Measurements from ENCODE around the gene ATRNL1. TPM values are rescaled to one million over a fixed set of nuclear protein-coding genes. Genes with fewer than 3 reads are reported as not detected.

The ATRNL1 gene
- total RNA-seq, 1 donor from 2014 or later: 0.17 TPM

- no peak for DNase-seq
Observed at GRCh38 chr10:115850666-115851065, 757.5 kb downstream of the ATRNL1 start.

GRCh38 chr10:115851695-115852094 is 758.5 kb downstream of the ATRNL1 start:
- DNase-seq: no peak

GRCh38 chr10:115854740-115855435 is 761.7 kb downstream of the ATRNL1 start:
- no peak for DNase-seq

DNA sequence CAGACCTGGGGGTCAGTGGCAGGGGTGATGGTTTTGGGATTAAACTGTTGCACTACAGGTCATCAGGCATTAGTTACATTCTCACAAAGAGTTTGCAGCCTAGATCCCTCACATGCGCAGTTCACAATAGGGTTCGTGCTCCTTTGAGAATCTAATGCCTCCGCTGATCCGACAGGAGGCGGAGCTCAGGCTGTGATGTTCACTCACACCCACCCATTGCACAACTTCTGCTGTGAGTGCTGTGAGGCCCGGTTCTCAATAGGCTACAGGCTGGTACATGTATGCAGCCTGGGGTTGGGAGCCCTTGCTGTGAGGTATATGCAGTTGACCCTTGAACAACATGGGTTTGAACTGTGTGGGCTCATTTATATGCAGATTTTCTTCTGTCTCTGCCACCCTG is 763.4 kb downstream of the ATRNL1 start:
- DNase-seq: no peak

DNA sequence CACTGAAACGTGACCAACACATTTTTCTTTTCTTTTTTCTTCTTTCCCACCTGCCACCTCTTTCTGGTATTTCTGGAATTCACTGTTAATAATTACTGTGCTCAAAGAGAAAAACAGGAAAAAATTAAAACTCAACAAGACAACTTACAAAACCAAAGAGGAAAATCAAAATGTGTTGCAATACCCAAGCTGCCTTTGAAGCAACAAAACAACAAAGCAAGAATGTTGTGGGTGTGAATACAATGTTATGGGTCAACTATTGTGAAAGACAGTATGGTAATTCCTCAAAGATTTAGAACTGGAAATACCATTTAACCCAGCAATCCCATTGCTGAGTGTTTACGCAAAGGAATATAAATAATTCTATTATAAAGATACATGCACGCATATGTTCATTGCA is 764.7 kb downstream of the ATRNL1 start:
- no peak for DNase-seq

- no peak for DNase-seq
Observed at GRCh38 chr10:115860182-115861107, 767.3 kb downstream of the ATRNL1 start.

DNA sequence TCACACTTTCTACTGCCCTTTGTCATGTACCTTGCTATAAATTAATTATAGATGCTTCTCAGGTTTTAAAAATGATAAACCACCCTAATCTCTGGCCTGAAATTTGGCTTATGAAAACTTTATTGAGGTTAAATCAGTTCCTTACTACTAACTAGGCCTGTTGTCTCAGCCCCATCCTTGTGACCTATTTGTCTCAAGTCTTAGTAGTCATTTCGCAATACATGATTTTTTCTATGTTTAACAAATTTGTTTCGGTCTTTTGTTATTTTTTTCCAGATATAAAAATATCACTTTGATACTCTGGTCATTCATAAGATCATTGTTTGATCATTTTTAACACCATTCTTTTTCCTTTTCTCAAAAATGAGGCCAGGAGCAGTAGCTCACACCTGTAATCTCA is 768.3 kb downstream of the ATRNL1 start:
- DNase-seq: no peak

- DNase-seq: peak; percentile 3
Observed at GRCh38 chr10:115861864-115862263, 768.7 kb downstream of the ATRNL1 start.

- no peak for DNase-seq
Observed at GRCh38 chr10:115866174-115866573, 773.0 kb downstream of the ATRNL1 start.

GRCh38 chr10:115866691-115867090 is 773.5 kb downstream of the ATRNL1 start:
- no peak for DNase-seq

- DNase-seq: no peak
Observed at GRCh38 chr10:115867305-115867704, 774.1 kb downstream of the ATRNL1 start.

DNA sequence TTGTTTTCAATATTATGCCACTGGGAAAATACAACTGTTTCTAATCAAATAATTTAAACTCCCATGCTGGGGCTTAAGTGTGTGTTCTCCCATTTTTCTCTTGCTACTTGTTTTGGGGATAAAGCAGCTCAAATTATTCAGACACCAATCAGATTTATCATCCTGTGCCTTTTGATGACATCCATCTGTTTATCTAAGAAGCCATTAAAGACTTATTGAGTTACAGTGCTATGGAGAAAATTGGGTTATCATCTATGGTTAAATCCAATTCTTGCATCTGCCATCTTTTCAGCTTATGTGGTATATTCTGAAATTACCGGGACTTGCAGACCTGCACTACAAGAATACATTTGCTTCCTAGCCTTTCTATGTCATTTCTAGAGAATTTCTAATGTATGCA is 778.7 kb downstream of the ATRNL1 start:
- no peak for DNase-seq

DNA sequence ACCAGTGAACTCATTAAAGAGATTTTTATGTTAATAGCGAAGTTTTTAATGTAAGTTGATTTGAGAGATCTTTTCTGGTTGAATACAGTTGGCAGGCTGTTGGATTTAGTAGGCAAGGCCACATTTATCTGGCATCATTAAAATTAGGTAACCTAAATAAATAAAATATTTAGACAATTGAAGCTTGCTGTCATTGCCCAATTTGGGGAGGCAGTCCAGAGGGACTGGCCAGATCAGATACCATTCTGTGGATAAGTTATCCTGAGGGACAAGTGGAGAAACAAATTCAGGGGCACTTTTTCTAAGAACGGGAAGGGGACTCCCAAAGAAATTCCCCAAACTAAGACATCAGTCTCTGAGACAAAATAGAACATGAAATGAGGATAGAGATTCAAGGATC is 782.0 kb downstream of the ATRNL1 start:
- DNase-seq: no peak

DNA sequence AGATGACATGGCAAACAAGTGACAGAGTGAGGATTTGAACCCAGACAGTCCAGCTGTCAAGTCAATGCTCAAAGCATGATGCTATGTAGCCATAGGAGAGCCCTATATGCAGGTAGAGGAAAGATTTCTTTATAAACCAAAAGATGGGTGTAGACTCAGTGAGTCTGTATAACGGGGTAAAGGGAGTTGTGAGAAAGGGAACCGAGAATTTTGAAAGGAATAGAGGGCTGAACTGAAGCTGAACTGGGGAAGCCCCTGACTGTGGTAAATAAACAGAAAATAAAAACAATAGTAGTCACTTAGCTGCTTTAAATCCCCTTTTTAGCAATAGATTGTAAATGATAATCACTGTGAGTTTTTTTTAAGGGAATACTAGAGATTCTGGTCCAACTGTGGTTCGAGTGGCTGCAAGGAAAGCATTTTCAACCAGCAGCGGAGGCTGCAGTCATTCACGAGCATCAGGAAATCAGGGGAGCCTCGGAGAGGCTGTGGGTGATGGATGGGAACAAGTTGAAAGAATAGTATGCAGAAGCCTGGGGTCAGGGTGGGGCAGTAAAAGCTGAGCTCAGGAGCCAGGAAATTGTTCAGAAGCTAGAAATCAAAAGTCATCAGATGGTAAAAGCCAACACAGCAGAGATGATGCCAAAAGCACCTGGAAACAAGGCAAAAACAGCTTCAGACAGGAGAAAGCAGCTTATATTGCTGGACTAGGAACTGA is 786.4 kb downstream of the ATRNL1 start:
- no peak for DNase-seq

GRCh38 chr10:115882021-115882420 is 788.9 kb downstream of the ATRNL1 start:
- DNase-seq: no peak

DNA sequence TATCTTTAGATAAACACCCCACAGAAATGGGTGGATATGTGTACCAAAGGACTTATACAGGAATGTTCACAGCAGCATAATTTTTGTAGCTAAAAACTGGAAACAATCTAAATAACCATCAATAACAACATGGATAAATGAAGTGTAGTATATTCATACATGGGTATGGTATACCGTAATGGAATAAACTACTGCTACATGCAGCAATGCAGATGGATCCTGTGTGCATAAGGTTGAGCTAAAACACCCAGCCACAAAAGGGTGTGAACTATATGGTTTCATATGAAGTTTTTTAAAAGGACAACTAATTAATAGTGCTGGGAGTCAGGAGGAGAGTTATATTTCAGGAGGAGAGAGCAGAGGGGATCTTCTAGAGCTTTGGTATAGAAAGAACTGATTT is 790.2 kb downstream of the ATRNL1 start:
- DNase-seq: no peak

GRCh38 chr10:115884331-115884730 is 791.2 kb downstream of the ATRNL1 start:
- DNase-seq: no peak

GRCh38 chr10:115895166-115895565 is 802.0 kb downstream of the ATRNL1 start:
- DNase-seq: no peak

DNA sequence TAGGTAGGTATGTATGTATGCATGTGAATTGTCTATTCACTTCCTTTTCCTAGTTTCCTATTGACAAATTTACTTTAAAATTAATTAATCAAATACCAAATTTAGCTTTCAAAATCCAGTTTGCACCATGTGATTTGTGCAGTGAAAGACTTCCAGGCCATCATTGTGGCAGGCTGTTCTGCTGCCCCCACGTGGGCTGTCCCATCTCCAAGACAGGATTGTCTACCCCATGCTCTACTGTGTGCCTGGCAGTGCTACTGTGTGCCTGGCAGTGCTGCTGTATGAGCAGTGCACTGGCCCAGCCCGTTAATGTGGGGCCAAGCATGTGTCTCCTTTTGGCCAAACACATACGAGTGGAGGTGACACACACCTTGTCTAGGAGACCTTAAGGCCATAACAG is 805.1 kb downstream of the ATRNL1 start:
- no peak for DNase-seq

- no peak for DNase-seq
Observed at GRCh38 chr10:115902596-115902995, 809.4 kb downstream of the ATRNL1 start.

GRCh38 chr10:115903207-115903606 is 810.0 kb downstream of the ATRNL1 start:
- no peak for DNase-seq

DNA sequence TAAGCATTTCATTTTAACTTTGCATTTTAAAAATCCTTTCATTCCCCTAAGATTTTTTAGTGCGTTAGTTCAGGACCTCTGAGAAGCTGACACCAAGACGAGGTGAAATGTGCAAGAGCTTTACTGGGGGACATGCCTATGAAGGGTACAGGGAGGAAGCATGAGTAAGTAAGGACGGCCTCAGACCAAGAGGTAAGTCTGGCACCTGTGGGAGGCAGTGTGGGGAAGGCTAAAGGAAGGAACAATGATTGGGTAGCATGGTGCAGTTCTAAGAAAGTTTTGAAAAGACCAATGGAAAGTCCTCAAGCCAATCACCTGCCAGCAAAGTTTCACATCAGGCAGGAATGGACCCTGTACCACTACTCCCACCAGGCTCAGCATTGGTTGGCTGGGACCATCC is 810.7 kb downstream of the ATRNL1 start:
- DNase-seq: no peak

GRCh38 chr10:115909037-115909436 is 815.9 kb downstream of the ATRNL1 start:
- DNase-seq: no peak
